GM23248 (cell line): Measurements from ENCODE around the gene MRPL10. TPM values are rescaled to one million over a fixed set of nuclear protein-coding genes. Genes with fewer than 3 reads are reported as not detected.

Experiments
- DNase-seq: peaks from one replicate; pipeline ENCODE4 v3.0.0-alpha.2; 2015
- H2AFZ ChIP-seq: fragments of 200-600 bp; sonication (generic); 2 replicates; pipeline ENCODE4 v1.6.1; 2016; ENCODE audit warnings: antibody characterized with exemption
- H3F3A ChIP-seq: fragments of 200-600 bp; sonication (generic); 2 replicates; pipeline ENCODE4 v1.6.1; 2016; ENCODE audit warnings: mild to moderate bottlenecking, antibody characterized with exemption, mixed run types; ENCODE audit not compliant: insufficient read depth
- H3K27ac ChIP-seq: fragments of 200-600 bp; sonication (generic); 2 replicates; pipeline ENCODE4 v1.5.1; 2016; ENCODE audit warnings: mild to moderate bottlenecking
- H3K27me3 ChIP-seq: fragments of 200-600 bp; sonication (generic); replicated peaks from 2 replicates; pipeline ENCODE4 v1.6.1; 2016; ENCODE audit warnings: mild to moderate bottlenecking; ENCODE audit not compliant: insufficient read depth
- H3K36me3 ChIP-seq: fragments of 200-600 bp; sonication (generic); 2 replicates; pipeline ENCODE4 v1.6.1; 2016; ENCODE audit warnings: low read depth, mild to moderate bottlenecking
- H3K4me1 ChIP-seq: fragments of 200-600 bp; sonication (generic); 2 replicates; pipeline ENCODE4 v1.6.1; 2016; ENCODE audit warnings: mild to moderate bottlenecking; ENCODE audit not compliant: insufficient read depth
- H3K4me2 ChIP-seq: fragments of 200-600 bp; sonication (generic); one replicate; pipeline ENCODE4 v1.6.1; 2016; ENCODE audit warnings: mild to moderate bottlenecking; ENCODE audit not compliant: unreplicated experiment
- H3K4me3 ChIP-seq: fragments of 200-600 bp; sonication (generic); 2 replicates; pipeline ENCODE4 v1.5.1; 2016; ENCODE audit warnings: mild to moderate bottlenecking
- H3K79me2 ChIP-seq: fragments of 200-600 bp; sonication (generic); 2 replicates; pipeline ENCODE4 v1.6.1; 2016; ENCODE audit warnings: mild to moderate bottlenecking; ENCODE audit not compliant: insufficient read depth
- H3K9ac ChIP-seq: fragments of 200-600 bp; sonication (generic); 2 replicates; pipeline ENCODE4 v1.6.1; 2016; ENCODE audit warnings: mild to moderate bottlenecking
- H3K9me2 ChIP-seq: fragments of 200-600 bp; sonication (generic); 2 replicates; pipeline ENCODE4 v1.6.1; 2016; ENCODE audit warnings: mixed run types, mild to moderate bottlenecking, moderate library complexity; ENCODE audit not compliant: insufficient read depth
- H3K9me3 ChIP-seq: fragments of 200-600 bp; sonication (generic); one replicate; pipeline ENCODE4 v1.6.1; 2017; ENCODE audit warnings: low read depth
- H4K20me1 ChIP-seq: fragments of 200-600 bp; sonication (generic); 2 replicates; pipeline ENCODE4 v1.6.0; 2016; ENCODE audit not compliant: insufficient read depth
- EZH2 ChIP-seq: fragments of 200-600 bp; sonication (generic); IDR thresholded peaks from 2 replicates; pipeline ENCODE4 v1.6.1; 2018; ENCODE audit warnings: antibody characterized with exemption, mild to moderate bottlenecking; ENCODE audit not compliant: insufficient read depth, poor library complexity, severe bottlenecking
- EZH2phosphoT487 ChIP-seq: fragments of 200-600 bp; sonication (generic); IDR thresholded peaks from 2 replicates; pipeline ENCODE4 v1.6.1; 2018; ENCODE audit warnings: antibody characterized with exemption, moderate library complexity, mild to moderate bottlenecking, low read depth; ENCODE audit not compliant: insufficient read depth
- WGBS, 2 experiments: methylation state at CpG; one replicate each; pipeline ENCODE4 v1.1.6; 2015 to 2017; ENCODE audit warnings: low lambda C conversion rate in 2 of 2, low coverage in 1 of 2; ENCODE audit errors: missing lambda C conversion rate in 2 of 2; 5-methylcytosine and 5-hydroxymethylcytosine counted together
- in situ Hi-C: fragments of 300-500 bp; cut with MboI; formaldehyde crosslinking; loops from 2 replicates; pipeline ENCODE4 v1.15.0; 2020
- polyA plus RNA-seq: library from polyadenylated mRNA; unstranded; fragments of >200 nt; fragmentation: Nextera tagmentation; extraction: Ambion mirVana; gene quantifications from 2 replicates; pipeline ENCODE4 v1.2.1, GENCODE V29; 2016
- total RNA-seq: library from RNA; depleted of rRNA; stranded (reverse); fragments of >200 nt; shearing (Covaris generic); gene quantifications from 2 replicates; pipeline ENCODE4 v1.2.3, GENCODE V29; 2014

MRPL10 gene
- total and polyA plus RNA-seq, 2 experiments from 2014 or later: 30.6 to 37.3 TPM

DNA sequence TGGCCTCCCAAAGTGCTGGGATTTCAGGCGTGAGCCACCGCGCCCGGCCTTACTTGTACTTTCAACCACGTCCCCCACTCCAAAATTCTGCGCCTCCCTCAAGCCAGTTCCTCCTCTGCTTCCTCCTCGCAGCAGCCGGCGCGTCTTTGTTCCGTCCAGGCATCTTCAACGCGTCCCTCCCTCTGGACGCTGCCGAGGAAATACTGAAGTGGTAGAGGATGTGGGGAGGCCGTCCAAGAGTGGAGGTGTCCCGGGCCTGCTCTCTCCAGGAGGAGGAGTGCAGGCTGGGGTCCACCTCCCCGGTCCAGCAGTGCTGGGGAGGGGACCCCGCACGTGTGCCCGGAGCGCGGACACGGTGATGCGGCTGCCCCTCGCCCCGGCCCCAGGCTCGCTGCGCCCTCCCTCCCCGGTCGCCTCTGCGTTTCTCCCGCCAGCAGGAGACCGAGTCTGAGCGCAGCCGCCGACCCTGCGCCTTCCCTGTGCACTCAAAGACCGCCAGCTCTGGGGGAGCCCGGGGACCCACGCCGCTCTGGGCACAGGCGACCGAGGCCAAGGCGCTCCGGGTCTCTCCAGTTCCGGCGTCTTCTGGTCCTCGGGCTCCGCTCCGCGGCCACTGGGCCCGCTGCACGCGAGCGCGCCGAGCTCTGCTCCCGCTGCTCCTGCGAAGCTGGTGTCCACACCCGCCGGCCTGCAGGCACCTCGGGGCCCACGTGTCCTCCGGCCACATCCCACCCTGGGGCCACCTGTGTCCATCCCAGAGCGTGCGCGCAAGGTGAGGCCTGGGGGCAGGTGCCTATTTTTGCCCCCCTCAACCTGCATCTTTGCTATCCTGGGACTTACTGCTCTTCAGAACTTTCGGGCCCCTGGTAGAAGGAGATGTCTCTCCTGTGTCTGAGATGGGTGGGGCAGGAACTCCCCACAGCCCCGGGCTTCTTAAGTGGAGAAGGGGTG lies 41.5 kb downstream of the MRPL10 start:
- no peaks in the 10 kb centered on the region for H3K79me2 ChIP-seq
- H3K4me3 ChIP-seq: peak overlapping the region; percentile 55
- WGBS, 2 experiments: 3% methylated on average over 56 to 59 of the region's 70 CpGs
- H2AFZ ChIP-seq: peak overlapping the region; percentile 58; the same call in 1 of the 2 replicates
- no peaks in the 10 kb centered on the region for H3K36me3 ChIP-seq
- TF ChIP-seq EZH2 (no peak), EZH2phosphoT487 (no peak; the same call in 1 of the 2 replicates)
- no peaks in the 10 kb centered on the region for H4K20me1 ChIP-seq
- H3K9ac ChIP-seq: no peak overlapping the region
- DNase-seq: peak; percentile 78
- peak overlapping the region; percentile 50 for H3K4me2 ChIP-seq
- peaks cover 66% of the 10 kb centered on the region for H3K27me3 ChIP-seq
- no peaks in the 10 kb centered on the region for H3K4me1 ChIP-seq
- in situ Hi-C loops: no loop called here
- no peaks in the 10 kb centered on the region for H3K9me3 ChIP-seq
- H3F3A ChIP-seq: no peaks in the 10 kb centered on the region
- H3K9me2 ChIP-seq: no peaks in the 10 kb centered on the region
- H3K27ac ChIP-seq: no peak overlapping the region

DNA sequence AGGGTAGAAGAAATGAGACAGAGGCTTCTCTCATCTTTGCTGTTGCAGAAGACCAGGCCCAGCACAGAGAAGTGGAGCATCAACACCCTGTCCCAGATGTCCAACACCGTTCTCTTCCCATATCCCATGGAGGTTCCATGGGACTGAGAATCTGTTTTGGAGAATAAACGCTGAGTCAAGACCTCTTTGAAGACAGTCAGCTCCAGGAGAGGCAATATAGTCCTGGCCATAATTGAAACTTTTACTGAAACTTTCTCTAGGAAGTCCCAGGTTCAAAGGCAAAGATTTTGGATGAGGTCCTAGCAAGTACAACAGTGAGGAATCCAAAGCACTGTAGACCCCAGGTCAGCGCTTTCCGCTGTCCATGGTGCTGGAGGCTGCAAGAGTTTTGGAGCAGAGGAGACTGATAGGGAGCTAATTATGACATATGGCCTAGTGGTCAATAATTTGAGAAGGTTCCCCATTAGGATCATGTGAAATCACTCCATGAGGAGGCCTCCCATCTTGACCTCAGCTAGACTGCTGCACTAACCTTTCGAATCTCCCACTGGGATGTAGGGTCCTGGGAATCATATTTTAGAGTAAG lies 45.7 kb downstream of the MRPL10 start:
- TF ChIP-seq EZH2: no peak
- WGBS, 2 experiments: 28 to 29% methylated on average over 5 of the region's 5 CpGs
- Histone ChIP-seq H3K9me2 (no peaks in the 10 kb centered on the region), H3K27me3 (peaks cover 44% of the 10 kb centered on the region), H3K4me1 (no peaks in the 10 kb centered on the region), H3K4me3 (no peak overlapping the region), H4K20me1 (no peaks in the 10 kb centered on the region), H3K36me3 (no peaks in the 10 kb centered on the region), H2AFZ (no peak overlapping the region), H3K9me3 (no peaks in the 10 kb centered on the region), H3K27ac (no peak overlapping the region), H3K9ac (no peak overlapping the region), H3K4me2 (no peak overlapping the region), H3F3A (no peaks in the 10 kb centered on the region), H3K79me2 (no peaks in the 10 kb centered on the region)
- DNase-seq: peak; percentile 38
- in situ Hi-C loops: no loop called here

DNA sequence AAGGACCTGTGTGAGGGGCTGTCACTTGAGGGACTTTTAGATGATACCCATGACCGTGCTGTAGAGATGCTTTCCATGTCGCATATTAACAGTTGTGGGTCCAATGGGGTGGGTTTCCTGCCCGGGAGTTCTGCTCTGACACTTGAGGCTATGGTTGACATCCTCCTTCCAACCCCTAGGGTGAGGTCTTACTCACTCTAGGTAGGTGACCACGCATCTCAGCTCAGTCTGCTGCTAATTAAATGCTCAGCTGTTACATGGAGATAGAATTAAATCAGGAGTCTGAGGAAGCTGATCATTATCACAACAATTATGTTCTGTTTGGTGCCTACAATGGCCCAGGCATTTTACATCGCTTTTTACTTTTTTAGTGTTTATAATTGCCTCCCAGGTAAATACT lies 49.9 kb downstream of the MRPL10 start:
- Histone ChIP-seq H2AFZ (no peak overlapping the region), H3K4me2 (no peak overlapping the region), H3K36me3 (no peaks in the 10 kb centered on the region), H3K27me3 (peaks cover 47% of the 10 kb centered on the region), H3F3A (no peaks in the 10 kb centered on the region), H3K9me2 (no peaks in the 10 kb centered on the region), H3K4me3 (no peak overlapping the region), H4K20me1 (no peaks in the 10 kb centered on the region), H3K27ac (no peak overlapping the region), H3K4me1 (no peaks in the 10 kb centered on the region), H3K9ac (no peak overlapping the region), H3K9me3 (no peaks in the 10 kb centered on the region), H3K79me2 (no peaks in the 10 kb centered on the region)
- DNase-seq: no peak
- in situ Hi-C loops: no loop called here
- TF ChIP-seq EZH2phosphoT487 (no peak), EZH2 (no peak)
- 44 to 55% methylated on average over 5 of the region's 5 CpGs for WGBS, 2 experiments

DNA sequence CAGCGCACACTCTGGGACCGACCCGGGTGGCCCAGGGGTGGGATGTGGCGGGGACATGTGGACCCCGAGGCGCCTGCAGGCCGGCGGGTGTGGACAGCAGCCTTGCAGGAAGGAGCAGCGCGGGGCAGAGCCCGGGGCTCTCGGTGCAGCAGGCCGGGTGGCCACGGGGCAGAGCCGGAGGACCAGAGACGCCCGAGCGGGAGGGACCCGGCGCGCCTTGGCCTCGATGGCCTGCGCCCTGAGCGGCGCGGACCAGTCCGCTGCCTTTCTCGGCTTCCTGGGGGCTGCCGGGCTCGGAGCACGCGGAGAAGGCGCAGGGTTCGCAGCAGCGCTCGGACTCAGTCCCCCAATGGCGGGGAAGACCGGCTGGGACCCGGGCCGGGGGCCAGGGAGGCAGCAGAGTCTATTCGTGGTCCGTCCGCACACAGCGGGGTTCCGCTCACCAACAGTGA lies 53.1 kb downstream of the MRPL10 start:
- H3K79me2 ChIP-seq: no peaks in the 10 kb centered on the region
- no peak overlapping the region for H2AFZ ChIP-seq
- H3K9me3 ChIP-seq: no peaks in the 10 kb centered on the region
- no peaks in the 10 kb centered on the region for H3F3A ChIP-seq
- 12 to 42% methylated on average over 6 to 27 of the region's 45 CpGs for WGBS, 2 experiments
- H3K4me2 ChIP-seq: no peak overlapping the region
- peak; percentile 13 for DNase-seq
- no peaks in the 10 kb centered on the region for H3K36me3 ChIP-seq
- in situ Hi-C loops: no loop called here
- H4K20me1 ChIP-seq: no peaks in the 10 kb centered on the region
- H3K27me3 ChIP-seq: peaks cover 58% of the 10 kb centered on the region
- H3K4me1 ChIP-seq: no peaks in the 10 kb centered on the region
- H3K9ac ChIP-seq: no peak overlapping the region
- no peaks in the 10 kb centered on the region for H3K9me2 ChIP-seq
- TF ChIP-seq EZH2 (no peak), EZH2phosphoT487 (no peak)
- no peak overlapping the region for H3K4me3 ChIP-seq
- H3K27ac ChIP-seq: no peak overlapping the region
